ENCODE measurements around the gene CA6.

The CA6 gene

DNA sequence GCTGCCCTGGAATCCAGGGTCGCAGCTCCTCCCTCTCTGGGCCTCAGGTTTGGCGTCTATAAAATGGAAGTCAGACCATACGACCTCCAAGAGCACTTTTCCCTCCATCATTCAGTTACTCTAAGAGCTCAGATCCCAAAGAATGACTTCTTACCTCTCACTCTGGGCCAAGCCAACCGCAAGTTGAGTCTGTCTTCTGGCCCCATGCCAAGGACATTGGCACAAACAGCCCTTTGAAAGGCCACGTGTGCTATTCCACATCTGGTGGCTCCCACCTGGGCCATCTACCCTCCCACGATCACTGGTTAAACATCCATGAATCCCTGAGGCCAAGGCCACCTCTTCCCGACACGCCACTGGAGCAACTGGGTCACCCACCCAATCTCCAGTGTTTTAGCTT, 68.2 kb downstream of the CA6 start:
- no peak overlapping the region for H3K27ac ChIP-seq (ENCODE audit: low read length)
- no peak overlapping the region for H3K4me3 ChIP-seq (ENCODE audit: low read depth in 1 of 2, low read length in 2 of 2)
- H3K4me2 ChIP-seq (ENCODE audit: insufficient read depth, low read length) = no peak overlapping the region
- H3K9ac ChIP-seq (ENCODE audit: low read depth, low read length) = no peak overlapping the region
- no peaks in the 10 kb centered on the region for H3K36me3 ChIP-seq (ENCODE audit: insufficient read depth, low read length)
- no peak overlapping the region for H2AFZ ChIP-seq (ENCODE audit: low read depth, low read length)
- TF ChIP-seq, protein P1, sequence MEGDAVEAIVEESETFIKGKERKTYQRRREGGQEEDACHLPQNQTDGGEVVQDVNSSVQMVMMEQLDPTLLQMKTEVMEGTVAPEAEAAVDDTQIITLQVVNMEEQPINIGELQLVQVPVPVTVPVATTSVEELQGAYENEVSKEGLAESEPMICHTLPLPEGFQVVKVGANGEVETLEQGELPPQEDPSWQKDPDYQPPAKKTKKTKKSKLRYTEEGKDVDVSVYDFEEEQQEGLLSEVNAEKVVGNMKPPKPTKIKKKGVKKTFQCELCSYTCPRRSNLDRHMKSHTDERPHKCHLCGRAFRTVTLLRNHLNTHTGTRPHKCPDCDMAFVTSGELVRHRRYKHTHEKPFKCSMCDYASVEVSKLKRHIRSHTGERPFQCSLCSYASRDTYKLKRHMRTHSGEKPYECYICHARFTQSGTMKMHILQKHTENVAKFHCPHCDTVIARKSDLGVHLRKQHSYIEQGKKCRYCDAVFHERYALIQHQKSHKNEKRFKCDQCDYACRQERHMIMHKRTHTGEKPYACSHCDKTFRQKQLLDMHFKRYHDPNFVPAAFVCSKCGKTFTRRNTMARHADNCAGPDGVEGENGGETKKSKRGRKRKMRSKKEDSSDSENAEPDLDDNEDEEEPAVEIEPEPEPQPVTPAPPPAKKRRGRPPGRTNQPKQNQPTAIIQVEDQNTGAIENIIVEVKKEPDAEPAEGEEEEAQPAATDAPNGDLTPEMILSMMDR (IDR thresholded peaks at IDR 0.05; ENCODE audit: borderline replicate concordance, extremely low read depth, low read length, poor library complexity, severe bottlenecking) = no peak
- no peak for TF ChIP-seq EZH2 (IDR thresholded peaks at IDR 0.05; ENCODE audit: borderline replicate concordance, low read depth, low read length, severe bottlenecking)
- peaks cover 3% of the 10 kb centered on the region; the same call in 1 of the 2 replicates for H3K4me1 ChIP-seq (ENCODE audit: insufficient read depth, low read length)
- no peak for DNase-seq
- no peak for ATAC-seq (ENCODE audit: insufficient read depth, low read depth)
- no peaks in the 10 kb centered on the region for H3K27me3 ChIP-seq (ENCODE audit: insufficient read depth, low read length, poor library complexity)
- H3K79me2 ChIP-seq (ENCODE audit: insufficient read depth, low read length) = no peaks in the 10 kb centered on the region
- H4K20me1 ChIP-seq (ENCODE audit: insufficient read depth, low read length) = no peaks in the 10 kb centered on the region
- H3K9me3 ChIP-seq (ENCODE audit: insufficient read depth, low read length, severe bottlenecking) = no peaks in the 10 kb centered on the region

DNA sequence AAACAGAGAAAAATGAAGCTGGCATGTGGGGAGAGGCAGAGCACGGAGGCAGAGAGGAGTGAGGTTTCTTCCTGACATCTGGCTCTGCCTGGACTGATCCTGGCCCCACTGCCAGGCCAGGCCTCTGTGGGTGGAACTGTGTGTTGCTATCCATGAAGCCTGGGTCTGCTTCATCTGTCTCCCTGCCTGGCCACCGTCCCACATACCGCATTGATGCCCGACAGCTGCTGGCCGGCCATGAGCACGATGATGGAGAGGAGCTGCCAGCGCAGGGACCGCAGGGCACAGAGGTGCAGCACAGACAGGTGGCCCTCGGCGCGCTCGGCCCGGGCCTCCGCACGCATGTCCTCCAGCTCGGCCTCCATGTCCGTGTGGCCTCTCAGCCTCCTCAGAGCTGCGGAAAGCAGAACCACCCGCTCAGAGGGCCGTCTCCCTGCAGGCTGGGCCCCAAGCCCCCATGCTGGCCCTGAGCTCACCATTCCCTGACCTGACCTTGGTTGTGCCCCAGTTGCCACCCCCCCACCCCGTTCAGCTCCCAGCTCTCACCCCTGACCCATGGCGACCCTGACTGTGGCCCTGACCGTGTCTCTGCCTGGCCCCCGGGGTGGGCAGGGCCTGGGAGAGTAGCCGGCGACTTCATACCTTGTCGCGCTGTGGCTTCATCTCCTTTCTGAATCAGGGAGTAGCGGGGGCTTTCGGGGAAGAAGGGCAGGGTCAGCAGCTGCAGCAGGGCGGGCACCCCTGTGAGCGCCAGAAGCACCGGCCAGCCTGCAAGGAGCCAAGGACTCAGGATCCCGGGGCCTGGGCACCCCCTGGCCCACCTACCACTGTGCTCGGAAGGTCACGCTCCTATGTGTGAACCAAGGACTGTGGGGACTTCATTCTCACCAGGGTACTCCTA, 69.1 kb downstream of the CA6 start:
- Histone ChIP-seq H3K4me1 (ENCODE audit: insufficient read depth, low read length) (peaks cover 3% of the 10 kb centered on the region; the same call in 1 of the 2 replicates), H3K36me3 (ENCODE audit: insufficient read depth, low read length) (no peaks in the 10 kb centered on the region), H3K9ac (ENCODE audit: low read depth, low read length) (no peak overlapping the region), H3K79me2 (ENCODE audit: insufficient read depth, low read length) (no peaks in the 10 kb centered on the region), H3K4me3 (ENCODE audit: low read depth in 1 of 2, low read length in 2 of 2) (no peak overlapping the region), H3K27me3 (ENCODE audit: insufficient read depth, low read length, poor library complexity) (no peaks in the 10 kb centered on the region), H2AFZ (ENCODE audit: low read depth, low read length) (no peak overlapping the region), H3K27ac (ENCODE audit: low read length) (no peak overlapping the region), H3K9me3 (ENCODE audit: insufficient read depth, low read length, severe bottlenecking) (no peaks in the 10 kb centered on the region), H3K4me2 (ENCODE audit: insufficient read depth, low read length) (no peak overlapping the region), H4K20me1 (ENCODE audit: insufficient read depth, low read length) (no peaks in the 10 kb centered on the region)
- no peak for TF ChIP-seq EZH2 (IDR thresholded peaks at IDR 0.05; ENCODE audit: borderline replicate concordance, low read depth, low read length, severe bottlenecking)
- TF ChIP-seq, protein P1 (IDR thresholded peaks at IDR 0.05; ENCODE audit: borderline replicate concordance, extremely low read depth, low read length, poor library complexity, severe bottlenecking) = no peak
- ATAC-seq (ENCODE audit: insufficient read depth, low read depth) (no peak), DNase-seq (no peak)

DNA sequence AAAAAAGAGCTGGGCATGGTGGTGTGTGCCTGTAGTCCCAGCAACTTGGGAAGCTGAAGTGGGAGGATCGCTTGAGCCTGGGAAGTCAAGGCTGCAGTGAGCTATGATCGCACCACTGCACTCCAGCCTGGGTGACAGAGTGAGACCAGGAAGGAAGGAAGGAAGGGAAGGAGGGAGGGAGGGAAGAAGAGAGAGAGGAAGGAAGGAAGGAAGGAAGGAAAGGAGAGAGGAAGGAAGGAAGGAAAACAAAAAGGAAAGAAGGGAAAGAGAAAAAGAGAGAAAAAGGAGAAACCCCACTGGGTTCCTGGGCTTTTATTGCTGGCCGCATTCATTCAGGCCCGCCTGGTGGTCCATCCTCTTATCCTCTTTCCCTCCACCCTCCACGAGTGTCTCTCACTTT, 70.8 kb downstream of the CA6 start:
- no peak overlapping the region for H3K27ac ChIP-seq (ENCODE audit: low read length)

More for the DNA sequence above, 70.8 kb downstream of the CA6 start:
- no peak overlapping the region for H3K4me3 ChIP-seq (ENCODE audit: low read depth in 1 of 2, low read length in 2 of 2)
- no peak overlapping the region for H2AFZ ChIP-seq (ENCODE audit: low read depth, low read length)
- H3K79me2 ChIP-seq (ENCODE audit: insufficient read depth, low read length) = no peaks in the 10 kb centered on the region
- no peak for DNase-seq
- peaks cover 3% of the 10 kb centered on the region; the same call in 1 of the 2 replicates for H3K4me1 ChIP-seq (ENCODE audit: insufficient read depth, low read length)
- H3K9ac ChIP-seq (ENCODE audit: low read depth, low read length) = no peak overlapping the region
- H3K4me2 ChIP-seq (ENCODE audit: insufficient read depth, low read length) = no peak overlapping the region
- no peaks in the 10 kb centered on the region for H4K20me1 ChIP-seq (ENCODE audit: insufficient read depth, low read length)
- TF ChIP-seq EZH2 (IDR thresholded peaks at IDR 0.05; ENCODE audit: borderline replicate concordance, low read depth, low read length, severe bottlenecking) = no peak
- TF ChIP-seq, protein P1 (IDR thresholded peaks at IDR 0.05; ENCODE audit: borderline replicate concordance, extremely low read depth, low read length, poor library complexity, severe bottlenecking) = no peak
- no peaks in the 10 kb centered on the region for H3K9me3 ChIP-seq (ENCODE audit: insufficient read depth, low read length, severe bottlenecking)
- no peaks in the 10 kb centered on the region for H3K27me3 ChIP-seq (ENCODE audit: insufficient read depth, low read length, poor library complexity)
- ATAC-seq (ENCODE audit: insufficient read depth, low read depth) = no peak
- H3K36me3 ChIP-seq (ENCODE audit: insufficient read depth, low read length) = no peaks in the 10 kb centered on the region

Measured in DND-41 (cell line).